Adrenal gland (tissue), 12 donors: ENCODE data around the gene DUSP22. TPM values are rescaled to one million over a fixed set of nuclear protein-coding genes. Genes with fewer than 3 reads are reported as not detected.

Source experiments
- DNase-seq, 7 donors: peaks; one replicate each; pipeline ENCODE4 v3.0.0-alpha.2; 2019 to 2020
- H3K27ac ChIP-seq, 5 donors: fragments of 200-600 bp; sonication (generic) in 4 of 5; 1 replicate in 3 of 5; 2 replicates in 2 of 5; pipeline versions ENCODE4 v1.5.1 to v1.8.0; 2016 to 2020; ENCODE audit warnings: mild to moderate bottlenecking in 1 of 5
- H3K27me3 ChIP-seq: fragments of 200-600 bp; 2 replicates; pipeline ENCODE4 v1.8.0; 2021
- H3K36me3 ChIP-seq, 2 donors: fragments of 200-600 bp; replicated peaks in 1 of 2; 1 replicate in 1 of 2; 2 replicates in 1 of 2; pipeline versions ENCODE4 v1.5.1 to v1.8.0; 2018 to 2022
- H3K4me1 ChIP-seq, 2 donors: fragments of 200-600 bp; replicated peaks in 1 of 2; 1 replicate in 1 of 2; 2 replicates in 1 of 2; pipeline versions ENCODE4 v1.5.1 to v1.8.0; 2018 to 2021
- H3K4me3 ChIP-seq, 4 donors: fragments of 200-600 bp; sonication (generic) in 3 of 4; one replicate each; pipeline ENCODE4 v1.5.1; 2016 to 2018
- H3K9me3 ChIP-seq, 3 donors: fragments of 200-600 bp; sonication (generic) in 1 of 3; replicated peaks in 1 of 3; 1 replicate in 2 of 3; 2 replicates in 1 of 3; pipeline versions ENCODE4 v1.5.1 to v1.8.0; 2016 to 2021
- POLR2A ChIP-seq, 2 donors: fragments of 450-650 bp; IDR thresholded peaks; one replicate each; pipeline ENCODE4 v1.6.1; 2017; ENCODE audit warnings: antibody characterized with exemption in 2 of 2, mild to moderate bottlenecking in 2 of 2, moderate library complexity in 1 of 2
- WGBS, 4 donors: extraction: QIAGEN DNeasy Blood & Tissue Kit in 2 of 4; methylation state at CpG; one replicate each; pipeline versions ENCODE4 v1.1.5 to v1.1.7; 2013 to 2017; 5-methylcytosine and 5-hydroxymethylcytosine counted together
- intact Hi-C, 2 donors: fragments of 100-400 bp; cut with DNase I; formaldehyde crosslinking; loops; one replicate each; pipeline versions ENCODE4 v1.14.1 to v1.15.0; 2022 to 2023
- polyA plus RNA-seq, 3 donors: library from polyadenylated mRNA; stranded (reverse); fragments of 200-250 nt in 2 of 3; fragments of 350-450 nt in 1 of 3; fragmentation: Illumina TruSeq in 1 of 3; extraction: RNeasy Lipid Tissue Mini Kit (QIAGEN cat#74804) in 1 of 3; gene quantifications; one replicate each; pipeline ENCODE4 v1.2.3, GENCODE V29; 2013 to 2014
- total RNA-seq, 9 donors: library from RNA; depleted of rRNA in 4 of 9; stranded (reverse); fragments of >200 nt in 4 of 9; fragments of 120-200 nt in 1 of 9; fragmentation: NEBNext Ultra II Directional in 1 of 9; extraction: Animal tissue kit (Norgen Biotek cat#: 25700) in 1 of 9; gene quantifications; one replicate each; pipeline versions ENCODE4 v1.1.0 to v1.2.4, GENCODE V29; 2013 to 2023
- TF ChIP-seq, protein P1 (sequence below), 6 experiments: fragments of 450-650 bp in 4 of 6; fragments of 200-600 bp in 2 of 6; sonication (generic) in 1 of 6; IDR thresholded peaks; 1 replicate in 5 of 6; 2 replicates in 1 of 6; pipeline versions ENCODE4 v1.5.1 to v1.8.0; 2016 to 2021; ENCODE audit warnings: antibody characterized with exemption in 6 of 6, mild to moderate bottlenecking in 2 of 6, moderate library complexity in 1 of 6
- donor health status: healthy with polysubstance abuse.
- donor health status: Bipolar disorder and iron deficiency.
- donor health status: DM: yes; HTN: yes; CAD: no.
- donor health status: DM: no; HTN: no; CAD: no.
- donor health status: DM: no; HTN: no; CAD: no.
- donor health status: DM: yes; HTN: yes; CAD: no.

Gene DUSP22
- total and polyA plus RNA-seq, 12 donors, result 16.7 to 39.3 (median 25.9) TPM

DNA sequence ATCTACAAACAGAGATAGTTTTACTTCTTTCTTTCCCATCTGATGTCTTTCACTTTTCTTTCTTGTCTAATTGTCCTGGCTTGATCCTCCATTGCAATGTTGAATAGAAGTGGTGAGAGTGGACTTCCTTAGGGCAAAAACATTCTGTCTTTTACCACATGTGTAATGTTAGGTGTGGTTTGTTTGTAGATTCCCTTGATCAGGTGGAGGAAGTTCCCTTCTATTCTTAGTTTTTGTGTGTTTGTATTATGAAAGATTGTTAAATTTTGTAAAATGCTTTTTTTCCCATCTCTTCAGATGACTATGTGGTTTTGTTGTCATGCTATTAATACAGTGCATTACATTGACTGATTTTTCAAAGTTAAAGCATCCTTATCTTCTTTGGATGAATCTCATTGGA is 41.6 kb upstream of the DUSP22 start:
- no peak overlapping the region for H3K4me3 ChIP-seq
- DNase-seq, result no peak
- intact Hi-C loops, result no loop called here
- H3K36me3 ChIP-seq, result no peaks in the 10 kb centered on the region
- no peaks in the 10 kb centered on the region for H3K4me1 ChIP-seq
- H3K27me3 ChIP-seq, result peaks cover 6% of the 10 kb centered on the region
- no peak overlapping the region for H3K27ac ChIP-seq
- TF ChIP-seq, protein P1, sequence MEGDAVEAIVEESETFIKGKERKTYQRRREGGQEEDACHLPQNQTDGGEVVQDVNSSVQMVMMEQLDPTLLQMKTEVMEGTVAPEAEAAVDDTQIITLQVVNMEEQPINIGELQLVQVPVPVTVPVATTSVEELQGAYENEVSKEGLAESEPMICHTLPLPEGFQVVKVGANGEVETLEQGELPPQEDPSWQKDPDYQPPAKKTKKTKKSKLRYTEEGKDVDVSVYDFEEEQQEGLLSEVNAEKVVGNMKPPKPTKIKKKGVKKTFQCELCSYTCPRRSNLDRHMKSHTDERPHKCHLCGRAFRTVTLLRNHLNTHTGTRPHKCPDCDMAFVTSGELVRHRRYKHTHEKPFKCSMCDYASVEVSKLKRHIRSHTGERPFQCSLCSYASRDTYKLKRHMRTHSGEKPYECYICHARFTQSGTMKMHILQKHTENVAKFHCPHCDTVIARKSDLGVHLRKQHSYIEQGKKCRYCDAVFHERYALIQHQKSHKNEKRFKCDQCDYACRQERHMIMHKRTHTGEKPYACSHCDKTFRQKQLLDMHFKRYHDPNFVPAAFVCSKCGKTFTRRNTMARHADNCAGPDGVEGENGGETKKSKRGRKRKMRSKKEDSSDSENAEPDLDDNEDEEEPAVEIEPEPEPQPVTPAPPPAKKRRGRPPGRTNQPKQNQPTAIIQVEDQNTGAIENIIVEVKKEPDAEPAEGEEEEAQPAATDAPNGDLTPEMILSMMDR (IDR thresholded peaks at IDR 0.05), result no peak
- TF ChIP-seq POLR2A (IDR thresholded peaks at IDR 0.05), result no peak
- no peaks in the 10 kb centered on the region for H3K9me3 ChIP-seq

DNA sequence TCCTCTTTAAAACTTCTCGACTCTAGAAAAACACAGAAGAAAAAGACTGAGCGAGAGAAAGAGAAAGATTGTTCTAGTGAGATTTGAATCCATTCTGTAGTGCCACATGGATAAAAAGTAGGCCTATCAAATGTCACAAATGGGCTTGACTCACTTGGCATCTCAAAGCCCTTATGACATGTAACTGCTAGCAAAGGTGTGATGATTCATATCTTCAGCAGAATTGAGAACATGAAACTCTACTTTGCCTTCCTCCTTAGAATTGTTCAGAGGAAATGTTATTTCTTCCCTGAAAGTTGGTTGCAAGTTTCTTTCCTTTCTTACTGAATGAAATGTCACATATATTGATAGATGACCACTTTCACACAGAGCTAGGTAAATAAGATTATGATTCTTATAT is 40.4 kb upstream of the DUSP22 start:
- no peak overlapping the region for H3K4me3 ChIP-seq
- H3K4me1 ChIP-seq, result no peaks in the 10 kb centered on the region
- no peak for DNase-seq
- no peak for TF ChIP-seq POLR2A (IDR thresholded peaks at IDR 0.05)
- TF ChIP-seq, protein P1 (IDR thresholded peaks at IDR 0.05), result no peak
- no peak overlapping the region for H3K27ac ChIP-seq
- intact Hi-C loops, result no loop called here
- no peaks in the 10 kb centered on the region for H3K36me3 ChIP-seq
- H3K9me3 ChIP-seq, result no peaks in the 10 kb centered on the region
- peaks cover 6% of the 10 kb centered on the region for H3K27me3 ChIP-seq
- WGBS, 4 donors, result 74 to 84% (median 77%) methylated on average over 2 of the region's 2 CpGs

DNA sequence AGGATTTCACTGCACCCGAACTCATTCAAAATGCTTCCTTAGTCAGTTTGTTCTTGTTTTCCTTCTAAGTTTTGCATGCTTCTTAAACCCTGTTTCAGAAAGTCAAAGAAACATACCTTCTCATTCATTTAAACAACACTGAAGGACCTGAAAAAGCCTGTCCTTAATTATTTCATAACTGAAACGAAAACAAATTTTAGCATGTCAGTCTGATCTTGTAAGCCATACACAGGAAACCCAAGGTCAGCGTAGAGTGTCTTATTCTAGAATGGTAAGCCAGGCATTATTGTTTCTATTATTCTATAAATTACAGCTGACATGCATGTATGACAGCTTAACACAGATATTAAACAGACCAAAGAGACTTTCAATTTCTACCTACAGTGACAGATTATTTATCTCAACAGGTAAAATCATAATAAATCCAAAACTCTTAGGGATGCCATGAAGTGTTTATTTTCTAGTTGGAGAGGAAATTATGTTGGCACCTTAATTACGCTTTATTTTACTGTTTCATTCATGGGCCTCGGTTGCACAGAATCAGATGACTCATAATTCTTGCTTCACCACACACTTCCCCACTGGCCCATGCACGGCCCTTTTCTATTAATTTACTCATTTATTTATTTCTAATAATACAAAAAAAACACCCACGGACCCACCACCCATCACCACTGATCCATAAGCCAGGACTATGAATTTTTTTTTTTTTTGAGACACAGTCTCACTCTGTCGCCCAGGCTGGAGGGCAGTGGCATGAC is 39.3 kb upstream of the DUSP22 start:
- H3K36me3 ChIP-seq, result no peaks in the 10 kb centered on the region
- intact Hi-C loops, result no loop called here
- H3K4me1 ChIP-seq, result no peaks in the 10 kb centered on the region
- no peak overlapping the region for H3K4me3 ChIP-seq
- no peaks in the 10 kb centered on the region for H3K9me3 ChIP-seq
- 50 to 60% (median 59%) methylated on average over 8 of the region's 8 CpGs for WGBS, 4 donors
- H3K27ac ChIP-seq, result no peak overlapping the region
- DNase-seq, result no peak
- TF ChIP-seq, protein P1 (IDR thresholded peaks at IDR 0.05), result no peak
- no peak for TF ChIP-seq POLR2A (IDR thresholded peaks at IDR 0.05)
- H3K27me3 ChIP-seq, result peaks cover 6% of the 10 kb centered on the region

DNA sequence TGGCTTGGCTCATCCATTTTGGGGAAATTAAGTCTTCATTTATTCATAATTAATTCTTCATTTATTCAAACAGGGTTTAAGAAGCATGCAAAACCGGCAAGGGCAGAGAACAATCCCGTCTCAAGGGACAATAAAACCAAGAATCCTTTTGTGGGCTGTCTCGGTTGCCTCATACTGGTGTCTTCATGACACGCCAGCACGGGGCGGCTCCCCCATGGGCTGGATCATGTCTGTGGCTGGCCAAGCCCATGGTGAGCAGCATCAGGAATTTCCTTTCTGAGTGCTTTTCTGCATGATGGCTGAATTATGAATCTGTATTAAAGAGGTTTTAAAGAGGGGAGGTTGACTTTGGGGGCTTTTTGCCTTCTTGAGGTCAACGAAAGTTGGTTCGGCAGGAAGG is 38.3 kb upstream of the DUSP22 start:
- Histone ChIP-seq H3K9me3 (no peaks in the 10 kb centered on the region), H3K4me3 (no peak overlapping the region), H3K36me3 (no peaks in the 10 kb centered on the region), H3K27ac (no peak overlapping the region), H3K4me1 (no peaks in the 10 kb centered on the region), H3K27me3 (peaks cover 6% of the 10 kb centered on the region)
- intact Hi-C loops, result no loop called here
- no peak for DNase-seq
- WGBS, 4 donors, result 73 to 90% (median 84%) methylated on average over 8 of the region's 8 CpGs
- TF ChIP-seq, protein P1 (IDR thresholded peaks at IDR 0.05), result no peak
- no peak for TF ChIP-seq POLR2A (IDR thresholded peaks at IDR 0.05)
